CD4-positive, alpha-beta T cell (primary cell): Measurements from ENCODE around the gene FGF16. TPM values are rescaled to one million over a fixed set of nuclear protein-coding genes. Genes with fewer than 3 reads are reported as not detected.
A peak's percentile ranks its signal among the peaks of the same experiment; 100 is the strongest.
"Not testable (repeated sequence)": the region's sequence is repeated elsewhere in the genome, so short reads cannot be mapped to it uniquely, and the experiment has no call there.

ENCODE experiments used
- ATAC-seq: fragments of 200-7000 bp; cut with Tn5 transposase; one replicate; pipeline ENCODE4 v1.10.0; 2022; ENCODE audit warnings: mild to moderate bottlenecking; ENCODE audit not compliant: poor library complexity
- CTCF ChIA-PET: fragments of 350-600 bp; sonication (Branson Sonifier 250); formaldehyde crosslinking; loops from one replicate; lab custom pipeline; 2021; ENCODE audit warnings: antibody characterized with exemption, inconsistent platforms; lab: Charles Lee
- POLR2A ChIA-PET: fragments of 350-600 bp; sonication (Branson Sonifier 250); formaldehyde crosslinking; loops from one replicate; lab custom pipeline; 2021; ENCODE audit warnings: antibody characterized with exemption, inconsistent platforms; lab: Charles Lee
- DNase-seq, 14 experiments: peaks; one replicate each; pipeline ENCODE4 v3.0.0-alpha.2; 2013 to 2020; ENCODE audit warnings: mixed read lengths in 2 of 14
- H3K27ac ChIP-seq, 2 donors: one replicate each; pipeline versions ENCODE4 v1.5.1 to v1.7.0; 2013; ENCODE audit warnings: low read length in 2 of 2, low read depth in 1 of 2, mild to moderate bottlenecking in 1 of 2
- H3K27me3 ChIP-seq, 2 experiments: 1 replicate in 1 of 2; 2 replicates in 1 of 2; pipeline versions ENCODE4 v1.6.1 to v1.7.0; 2013; ENCODE audit warnings: low read length in 2 of 2, control low read depth in 1 of 2, mild to moderate bottlenecking in 1 of 2, moderate library complexity in 1 of 2; ENCODE audit not compliant: insufficient read depth in 2 of 2, control insufficient read depth in 1 of 2
- H3K36me3 ChIP-seq: one replicate; pipeline ENCODE4 v1.6.1; 2013; ENCODE audit warnings: low read length, control low read depth; ENCODE audit not compliant: insufficient read depth
- H3K4me1 ChIP-seq: one replicate; pipeline ENCODE4 v1.6.1; 2013; ENCODE audit warnings: low read length, control low read depth; ENCODE audit not compliant: insufficient read depth
- H3K4me3 ChIP-seq: one replicate; pipeline ENCODE4 v1.5.1; 2013; ENCODE audit warnings: mild to moderate bottlenecking, low read length, moderate library complexity
- H3K9me3 ChIP-seq, 2 experiments: 1 replicate in 1 of 2; 2 replicates in 1 of 2; pipeline versions ENCODE4 v1.6.1 to v1.7.0; 2013; ENCODE audit warnings: low read length in 2 of 2, mild to moderate bottlenecking in 2 of 2, control low read depth in 1 of 2, moderate library complexity in 1 of 2; ENCODE audit not compliant: control insufficient read depth in 1 of 2, insufficient read depth in 1 of 2
- H3K27ac Mint-ChIP-seq: one replicate; pipeline ENCODE4 v1.8.0; 2020; ENCODE audit warnings: mixed read lengths
- H3K27me3 Mint-ChIP-seq: one replicate; pipeline ENCODE4 v1.8.0; 2021; ENCODE audit warnings: mixed read lengths
- H3K36me3 Mint-ChIP-seq: one replicate; pipeline ENCODE4 v1.8.0; 2021; ENCODE audit warnings: low read depth, mixed read lengths
- H3K4me1 Mint-ChIP-seq: one replicate; pipeline ENCODE4 v1.8.0; 2021; ENCODE audit warnings: low read depth, mixed read lengths
- H3K4me3 Mint-ChIP-seq: one replicate; pipeline ENCODE4 v1.8.0; 2020; ENCODE audit warnings: mild to moderate bottlenecking, mixed read lengths
- H3K9me3 Mint-ChIP-seq: one replicate; pipeline ENCODE4 v1.8.0; 2020; ENCODE audit warnings: mixed read lengths
- CTCF ChIP-seq: fragments of 200-600 bp; IDR thresholded peaks from one replicate; pipeline ENCODE4 v1.8.0; 2022; ENCODE audit warnings: antibody characterized with exemption, mild to moderate bottlenecking
- intact Hi-C, 2 experiments: fragments of 100-400 bp; cut with DNase I in 1 of 2; cut with micrococcal nuclease in 1 of 2; formaldehyde crosslinking; loops; one replicate each; pipeline versions ENCODE4 v1.15.1 to v1.9.0; 2023 to 2025; cut with DNase I, micrococcal nuclease
- polyA plus RNA-seq, 2 donors: library from polyadenylated mRNA; unstranded; fragments of 120-200 nt; gene quantifications; one replicate each; pipeline ENCODE4 v1.2.1, GENCODE V29; 2013
- total RNA-seq, 174 experiments: library from RNA in 2 of 174; stranded (reverse) in 2 of 174; gene quantifications; one replicate each; pipeline ENCODE4 v1.2.3 and lab custom pipeline; 2021 to 2026

Gene FGF16
- total RNA-seq (not detected), total RNA-seq (lab: John Stamatoyannopoulos, UW) (0 to 0.36 (median 0) reads per million in 172 experiments)
- not detected for polyA plus RNA-seq (2013, experiment 1 of 2)
- 0.11 TPM for polyA plus RNA-seq (2013, experiment 2 of 2)

GRCh38 chrX:77446908-77447652, at the start of gene FGF16:
TSS of gene FGF16 (plus strand) at chrX:77447389. CDS start at chrX:77447675, 286 bp downstream.
- ATAC-seq (no peak), DNase-seq (peak in 3 of 14 experiments; percentile 1 to 14 (median 6))
- H3K9me3 ChIP-seq: no peaks in the 10 kb centered on the region
- intact Hi-C loops: loop anchor here in 1 of 2 experiments (10.0 kb wide), 1 partner anchor 62 kb away; no protein-coding TSS in a partner anchor
- no peak for TF ChIP-seq CTCF
- Mint-ChIP-seq H3K9me3 (no peaks in the 10 kb centered on the region), H3K27me3 (peaks cover 47% of the 10 kb centered on the region), H3K27ac (no peak within 1 kb of the TSS), H3K4me3 (peak within 1 kb of the TSS; percentile 85), H3K4me1 (peaks cover 6% of the 10 kb centered on the region), H3K36me3 (no peaks in the 10 kb centered on the region)
- H3K4me3 ChIP-seq: peak within 1 kb of the TSS; percentile 37
- H3K27ac ChIP-seq: no peak within 1 kb of the TSS
- peaks cover 10 to 25% of the 10 kb centered on the region in 2 experiments for H3K27me3 ChIP-seq
- CTCF ChIA-PET: no interaction called here
- POLR2A ChIA-PET: no interaction called here
- no peaks in the 10 kb centered on the region for H3K36me3 ChIP-seq
- peaks cover 17% of the 10 kb centered on the region for H3K4me1 ChIP-seq

GRCh38 chrX:77398330-77398954, 48.7 kb upstream of the FGF16 start:
- intact Hi-C loops: no loop called here
- Mint-ChIP-seq H3K9me3 (no peaks in the 10 kb centered on the region), H3K4me1 (no peaks in the 10 kb centered on the region), H3K27me3 (no peaks in the 10 kb centered on the region), H3K4me3 (no peak overlapping the region), H3K36me3 (no peaks in the 10 kb centered on the region), H3K27ac (no peak overlapping the region)
- DNase-seq (no peak), ATAC-seq (no peak)
- no peak overlapping the region for H3K27ac ChIP-seq
- POLR2A ChIA-PET: no interaction called here
- CTCF ChIA-PET: no interaction called here
- H3K4me3 ChIP-seq: no peak overlapping the region
- no peaks in the 10 kb centered on the region for H3K4me1 ChIP-seq
- H3K36me3 ChIP-seq: no peaks in the 10 kb centered on the region
- no peak for TF ChIP-seq CTCF
- H3K27me3 ChIP-seq: no peaks in the 10 kb centered on the region
- H3K9me3 ChIP-seq: no peaks in the 10 kb centered on the region

DNA sequence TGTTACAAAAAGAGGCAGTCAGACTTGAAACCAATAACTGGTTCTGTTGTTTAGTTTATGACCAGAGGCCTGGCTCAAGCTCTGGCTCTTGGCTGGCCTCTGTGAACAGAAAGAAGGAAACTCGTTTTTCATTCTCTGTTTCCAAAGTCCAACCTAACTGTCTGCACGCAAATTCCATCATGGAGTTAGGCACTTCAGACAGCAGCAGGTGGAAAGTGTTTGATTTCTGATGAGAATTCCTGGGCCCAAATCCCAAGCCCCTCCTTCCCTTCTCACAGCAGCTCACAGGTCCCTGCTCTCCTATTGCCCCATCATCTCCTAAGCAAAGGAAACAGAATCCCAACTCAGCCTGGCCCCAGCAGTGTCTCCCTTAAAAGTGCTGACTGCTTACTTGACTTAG, 42.8 kb upstream of the FGF16 start:
- no peak for DNase-seq
- H3K4me1 ChIP-seq: no peaks in the 10 kb centered on the region
- no peaks in the 10 kb centered on the region for H3K36me3 ChIP-seq
- POLR2A ChIA-PET: no interaction called here
- H3K4me1 Mint-ChIP-seq: no peaks in the 10 kb centered on the region
- no peaks in the 10 kb centered on the region for H3K27me3 Mint-ChIP-seq
- no peaks in the 10 kb centered on the region for H3K36me3 Mint-ChIP-seq
- no peaks in the 10 kb centered on the region for H3K27me3 ChIP-seq
- no peak overlapping the region for H3K4me3 Mint-ChIP-seq
- CTCF ChIA-PET: no interaction called here
- H3K4me3 ChIP-seq: no peak overlapping the region
- no peak for ATAC-seq
- H3K9me3 Mint-ChIP-seq: no peaks in the 10 kb centered on the region
- no peaks in the 10 kb centered on the region for H3K9me3 ChIP-seq
- no peak overlapping the region for H3K27ac ChIP-seq
- intact Hi-C loops: no loop called here
- TF ChIP-seq CTCF: no peak
- no peak overlapping the region for H3K27ac Mint-ChIP-seq

GRCh38 chrX:77407821-77408220, 39.4 kb upstream of the FGF16 start:
- H3K36me3 ChIP-seq, H3K4me1 Mint-ChIP-seq, H3K4me3 ChIP-seq, intact Hi-C loops, ATAC-seq, H3K27ac ChIP-seq, DNase-seq, H3K9me3 Mint-ChIP-seq, H3K36me3 Mint-ChIP-seq, POLR2A ChIA-PET, H3K4me1 ChIP-seq, CTCF ChIA-PET, H3K4me3 Mint-ChIP-seq, H3K27ac Mint-ChIP-seq, H3K9me3 ChIP-seq, H3K27me3 Mint-ChIP-seq, H3K27me3 ChIP-seq: not testable (repeated sequence)
